Stimulated activated CD8-positive, alpha-beta memory T cell treated with anti-CD3 and anti-CD28 coated beads, Interleukin-2, amount 100 ng/mL, for 48 hours (primary cell): ENCODE results near the gene NGEF.
"Not testable (repeated sequence)": the region's sequence is repeated elsewhere in the genome, so short reads cannot be mapped to it uniquely, and the experiment has no call there.

ENCODE experiments used
- DNase-seq, 2 donors: peaks; one replicate each; pipeline ENCODE4 v3.0.0-alpha.2; 2020; ENCODE audit warnings: low read depth in 2 of 2

The NGEF gene

GRCh38 chr2:233013027-233013461 is at the start of gene NGEF:
Gene NGEF (minus strand): TSS chr2:233013256. CDS start chr2:232974890, 38,366 bp downstream.
- DNase-seq, result no peak

GRCh38 chr2:233062451-233062850 is 49.4 kb upstream of the NGEF start:
- no peak for DNase-seq

- no peak for DNase-seq
These were observed 48.8 kb upstream of the NGEF start for GRCh38 chr2:233061591-233062450.

GRCh38 chr2:233060980-233061590 is 48.0 kb upstream of the NGEF start:
- no peak for DNase-seq

- DNase-seq, result no peak
These were observed 47.5 kb upstream of the NGEF start for GRCh38 chr2:233060501-233060979.

- DNase-seq, result peak in 1 of 2 donors; percentile 54
These were observed 46.9 kb upstream of the NGEF start, which contains the start of gene INPP5D for GRCh38 chr2:233059797-233060500. Gene INPP5D (plus strand): TSS chr2:233060342. CDS start chr2:233060479, 137 bp downstream.

- no peak for DNase-seq
These were observed 46.4 kb upstream of the NGEF start for GRCh38 chr2:233059547-233059796.

GRCh38 chr2:233058717-233059546 is 45.9 kb upstream of the NGEF start:
- DNase-seq, result no peak

GRCh38 chr2:233056961-233057605 is 44.0 kb upstream of the NGEF start:
- DNase-seq, result no peak

- no peak for DNase-seq
These were observed 42.3 kb upstream of the NGEF start for GRCh38 chr2:233055362-233055761.

GRCh38 chr2:233053928-233054784 is 41.1 kb upstream of the NGEF start:
- peak; percentile 71 to 72 for DNase-seq

- DNase-seq, result not testable (repeated sequence)
These were observed 39.5 kb upstream of the NGEF start for GRCh38 chr2:233052517-233052916.

- no peak for DNase-seq
These were observed 38.4 kb upstream of the NGEF start for GRCh38 chr2:233051241-233052149.

GRCh38 chr2:233049194-233049761 is 36.2 kb upstream of the NGEF start:
- no peak for DNase-seq

GRCh38 chr2:233048569-233049193 is 35.6 kb upstream of the NGEF start:
- no peak for DNase-seq

- DNase-seq, result no peak
These were observed 34.6 kb upstream of the NGEF start for GRCh38 chr2:233047667-233048066.

- DNase-seq, result no peak
These were observed 34.1 kb upstream of the NGEF start for GRCh38 chr2:233047206-233047605.

GRCh38 chr2:233044974-233045605 is 32.0 kb upstream of the NGEF start:
- DNase-seq, result no peak
